RCC 7860 (cell line): ENCODE results near the gene TCTN2.

Source experiments
- DNase-seq: peaks from one replicate; pipeline ENCODE4 v3.0.0-alpha.2; 2015; ENCODE audit warnings: low spot score
- FAIRE-seq: peaks from 2 replicates; lab custom pipeline; 2012; peaks lifted over from hg19 to GRCh38; lab: Jason Lieb, UNC

Gene TCTN2

GRCh38 chr12:123683964-123684363 lies 13.1 kb downstream of the TCTN2 start:
- DNase-seq: no peak
- FAIRE-seq: no peak

- DNase-seq: no peak
- FAIRE-seq: no peak
These were observed 15.8 kb downstream of the TCTN2 start for GRCh38 chr12:123686636-123687190.

- no peak for DNase-seq
These were observed 19.4 kb downstream of the TCTN2 start for GRCh38 chr12:123690191-123690840.

GRCh38 chr12:123696207-123696606 lies 25.3 kb downstream of the TCTN2 start:
- no peak for FAIRE-seq

More at GRCh38 chr12:123690191-123690840, 19.4 kb downstream of the TCTN2 start:
- FAIRE-seq: no peak

GRCh38 chr12:123696646-123697045 lies 25.7 kb downstream of the TCTN2 start:
- DNase-seq (no peak), FAIRE-seq (no peak)

More at GRCh38 chr12:123696207-123696606, 25.3 kb downstream of the TCTN2 start:
- DNase-seq: no peak

- no peak for FAIRE-seq
- DNase-seq: peak; percentile 29
These were observed 35.0 kb downstream of the TCTN2 start for GRCh38 chr12:123705935-123706334.

- FAIRE-seq (no peak), DNase-seq (no peak)
These were observed 36.6 kb downstream of the TCTN2 start for GRCh38 chr12:123707466-123707865.

GRCh38 chr12:123712780-123713319 lies 41.9 kb downstream of the TCTN2 start:
- FAIRE-seq (no peak), DNase-seq (no peak)

GRCh38 chr12:123713398-123713797 lies 42.5 kb downstream of the TCTN2 start:
- DNase-seq (no peak), FAIRE-seq (no peak)

GRCh38 chr12:123713823-123714585 lies 43.1 kb downstream of the TCTN2 start:
- FAIRE-seq (no peak), DNase-seq (no peak)

GRCh38 chr12:123715195-123715594 lies 44.3 kb downstream of the TCTN2 start:
- DNase-seq (no peak), FAIRE-seq (no peak)

- no peak for DNase-seq
- FAIRE-seq: no peak
These were observed 46.4 kb downstream of the TCTN2 start for GRCh38 chr12:123717350-123717749.

GRCh38 chr12:123720141-123720814 lies 49.4 kb downstream of the TCTN2 start:
- DNase-seq (peak; percentile 26), FAIRE-seq (peak; percentile 60)

GRCh38 chr12:123721245-123721644 lies 50.3 kb downstream of the TCTN2 start:
- DNase-seq (no peak), FAIRE-seq (no peak)

GRCh38 chr12:123723011-123723410 lies 52.1 kb downstream of the TCTN2 start:
- DNase-seq (no peak), FAIRE-seq (no peak)

- DNase-seq (no peak), FAIRE-seq (no peak)
These were observed 52.9 kb downstream of the TCTN2 start for GRCh38 chr12:123723765-123724164.

GRCh38 chr12:123726244-123726643 lies 55.3 kb downstream of the TCTN2 start:
- DNase-seq (no peak), FAIRE-seq (no peak)

GRCh38 chr12:123726962-123727361 lies 56.0 kb downstream of the TCTN2 start:
- FAIRE-seq (no peak), DNase-seq (no peak)

- FAIRE-seq (no peak), DNase-seq (no peak)
These were observed 57.0 kb downstream of the TCTN2 start for GRCh38 chr12:123727878-123728277.

GRCh38 chr12:123731596-123731995 lies 60.7 kb downstream of the TCTN2 start:
- DNase-seq (no peak), FAIRE-seq (no peak)

- FAIRE-seq (no peak), DNase-seq (no peak)
These were observed 61.3 kb downstream of the TCTN2 start for GRCh38 chr12:123732251-123732650.
